ENCODE measurements around the gene PPIB. TPM values are rescaled to one million over a fixed set of nuclear protein-coding genes. Genes with fewer than 3 reads are reported as not detected.
A peak's percentile ranks its signal among the peaks of the same experiment; 100 is the strongest.
"Not testable (repeated sequence)": the region's sequence is repeated elsewhere in the genome, so short reads cannot be mapped to it uniquely, and the experiment has no call there.

Gene PPIB
- total RNA-seq, 1 donor from 2014 or later = 106 TPM

DNA sequence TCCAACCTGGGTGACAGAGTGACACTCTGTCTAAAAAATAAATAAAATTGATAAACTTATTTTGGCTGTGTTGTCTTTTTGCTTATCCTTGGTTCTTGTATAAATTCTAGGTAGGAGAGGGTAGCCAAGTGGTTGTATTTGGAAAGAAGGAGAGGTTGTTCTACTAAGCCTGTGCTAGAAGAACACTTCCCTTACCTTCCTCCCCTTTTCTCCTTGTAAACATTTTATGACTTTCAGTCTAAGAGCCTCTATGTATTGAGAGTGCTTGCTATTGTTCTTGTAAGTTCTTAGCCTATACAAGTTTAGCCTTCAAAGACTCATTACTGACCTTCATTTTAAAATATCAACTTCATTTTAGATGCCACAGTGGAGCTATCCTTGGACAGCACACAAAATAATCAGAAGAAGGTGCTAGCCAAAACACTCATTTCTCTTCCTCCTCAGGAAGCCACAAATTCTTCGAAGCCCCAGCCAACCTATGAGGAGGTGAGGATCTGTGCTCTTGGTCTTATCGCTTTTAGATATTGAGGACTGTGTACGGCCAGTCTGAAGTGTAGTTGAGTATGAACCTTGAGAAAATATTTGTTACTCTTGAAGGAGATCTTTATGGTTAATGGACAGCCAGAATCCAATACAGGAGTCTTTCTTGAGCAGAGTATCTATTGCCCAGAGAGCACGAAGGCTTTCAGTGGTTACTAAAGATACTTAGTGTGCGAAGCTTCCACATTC lies 44.9 kb downstream of the PPIB start:
- no peak for DNase-seq
- intact Hi-C loops (cut with micrococcal nuclease) = no loop called here
- ATAC-seq = no peak

DNA sequence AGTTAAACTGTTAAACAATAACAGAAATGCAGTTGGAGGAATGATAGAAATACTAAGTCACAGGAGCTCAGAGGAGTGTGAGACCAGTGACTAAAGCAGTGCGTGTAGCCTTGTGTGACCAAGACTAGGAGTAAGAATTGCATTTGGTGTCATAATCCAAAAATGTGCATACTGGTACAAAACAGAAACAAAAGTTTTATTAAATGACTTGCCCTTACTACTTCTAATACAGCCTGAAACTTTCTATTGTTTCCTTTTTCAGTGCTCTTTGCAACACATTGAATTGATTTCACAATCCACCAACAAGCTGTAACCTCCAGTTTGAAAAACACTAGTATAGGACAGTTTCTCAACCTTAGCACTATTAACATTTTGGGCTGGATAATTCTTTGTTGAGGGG lies 49.9 kb downstream of the PPIB start:
- intact Hi-C loops (cut with micrococcal nuclease) = no loop called here
- ATAC-seq = no peak
- DNase-seq = no peak

DNA sequence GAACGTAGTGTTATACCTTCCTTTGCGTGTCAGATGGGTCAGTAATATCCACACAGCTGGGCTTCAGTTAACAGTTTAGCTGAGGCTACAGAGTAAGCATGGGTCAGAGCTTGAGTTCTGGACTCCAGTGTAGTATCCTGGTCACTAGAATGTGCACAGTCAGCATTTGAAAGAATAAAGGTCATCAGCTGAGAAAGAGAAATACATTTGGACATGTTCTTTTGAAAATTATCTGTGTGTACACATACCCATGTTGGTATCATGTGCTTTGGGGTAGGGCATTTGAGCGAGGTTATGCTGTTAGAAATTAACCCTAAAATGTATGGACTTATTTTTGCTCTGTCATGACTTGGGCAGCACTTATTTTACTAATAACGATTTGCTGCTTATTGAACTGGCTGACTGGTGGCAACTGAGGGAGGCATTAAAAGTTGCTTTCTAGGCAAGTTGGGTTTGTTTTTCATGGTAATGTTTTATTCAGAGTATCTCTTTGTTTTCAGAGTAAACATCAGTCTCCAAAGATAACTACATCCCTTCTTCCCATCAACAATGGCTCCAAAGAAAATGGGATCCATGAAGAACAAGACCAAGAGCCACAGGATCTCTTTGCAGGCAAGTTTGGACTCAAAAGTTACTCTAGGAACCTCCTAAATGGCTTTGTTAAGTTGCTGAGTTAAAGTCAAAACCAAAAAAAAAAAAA lies 50.6 kb downstream of the PPIB start:
- no peak for DNase-seq
- intact Hi-C loops (cut with micrococcal nuclease) = no loop called here
- ATAC-seq = peak; percentile 30

- intact Hi-C loops (cut with micrococcal nuclease) = no loop called here
- no peak for DNase-seq
- no peak for ATAC-seq
Measured at GRCh38 chr15:64111679-64112050, 51.2 kb downstream of the PPIB start.

GRCh38 chr15:64110950-64111678 lies 51.7 kb downstream of the PPIB start:
- intact Hi-C loops (cut with micrococcal nuclease) = no loop called here
- DNase-seq = no peak
- no peak for ATAC-seq

- peak; percentile 63 for ATAC-seq
- intact Hi-C loops (cut with micrococcal nuclease); DNase-seq: not testable (repeated sequence)
Measured at GRCh38 chr15:64110108-64110701, 52.6 kb downstream of the PPIB start.

GRCh38 chr15:64107337-64107736 lies 55.5 kb downstream of the PPIB start:
- ATAC-seq (no peak), DNase-seq (no peak)
- intact Hi-C loops (cut with micrococcal nuclease) = no loop called here

Other genes with a start within 250 kb of the PPIB start
- gene DAPK2, start 116.5 kb downstream of the PPIB start, total RNA-seq = 43.4 TPM
- gene CIAO2A, start 69.2 kb downstream of the PPIB start, total RNA-seq = 72.2 TPM
- 89.7 TPM for gene SNX1, start 67.0 kb downstream of the PPIB start, total RNA-seq
- gene SNX22, start 11.3 kb downstream of the PPIB start, total RNA-seq = 5.6 TPM
- gene CSNK1G1, start 193.2 kb upstream of the PPIB start, total RNA-seq = 8.2 TPM
- 0.20 TPM for gene PCLAF, start 218.4 kb upstream of the PPIB start, total RNA-seq
- gene TRIP4, start 224.8 kb upstream of the PPIB start, total RNA-seq = 11.9 TPM